Stimulated activated effector memory CD8-positive, alpha-beta T cell treated with anti-CD3 and anti-CD28 coated beads, Interleukin-12 subunit alpha, Interleukin-12 subunit beta, amount 100 ng/mL, for 72 hours (primary cell): ENCODE data around the gene FOXN1.
"Not testable (repeated sequence)": the region's sequence is repeated elsewhere in the genome, so short reads cannot be mapped to it uniquely, and the experiment has no call there.

Experiments used
- ATAC-seq: fragments of 150-1000 bp; cut with Tn5 transposase; 2 replicates; pipeline ENCODE4 v1.10.0; 2021
- DNase-seq, 2 donors: peaks; one replicate each; pipeline ENCODE4 v3.0.0; 2021 to 2022; ENCODE audit warnings: low spot score in 2 of 2
- H3K27ac Mint-ChIP-seq: one replicate; pipeline ENCODE4 v1.8.0; 2022; ENCODE audit warnings: mild to moderate bottlenecking, mixed read lengths
- H3K36me3 Mint-ChIP-seq: one replicate; pipeline ENCODE4 v1.8.0; 2022; ENCODE audit warnings: mild to moderate bottlenecking, mixed read lengths
- H3K4me1 Mint-ChIP-seq: one replicate; pipeline ENCODE4 v1.8.0; 2022; ENCODE audit warnings: mixed read lengths
- H3K4me3 Mint-ChIP-seq: one replicate; pipeline ENCODE4 v1.8.0; 2022; ENCODE audit warnings: mild to moderate bottlenecking, mixed read lengths
- H3K9me3 Mint-ChIP-seq: one replicate; pipeline ENCODE4 v1.8.0; 2022; ENCODE audit warnings: mixed read lengths

FOXN1 gene

GRCh38 chr17:28505986-28506665, at the start of gene FOXN1:
FOXN1 (plus strand) TSS chr17:28506348; CDS start chr17:28523970, 17,622 bp downstream.
- Mint-ChIP-seq H3K9me3 (no peaks in the 10 kb centered on the region), H3K27ac (no peak within 1 kb of the TSS), H3K4me1 (no peaks in the 10 kb centered on the region), H3K36me3 (no peaks in the 10 kb centered on the region), H3K4me3 (no peak within 1 kb of the TSS)
- no peak for ATAC-seq
- no peak for DNase-seq

- H3K36me3 Mint-ChIP-seq = no peaks in the 10 kb centered on the region
These were observed 48.3 kb upstream of the FOXN1 start for GRCh38 chr17:28457890-28458289.

GRCh38 chr17:28458881-28459280, 47.3 kb upstream of the FOXN1 start:
- H3K4me3 Mint-ChIP-seq, H3K4me1 Mint-ChIP-seq, DNase-seq: not testable (repeated sequence)

More at GRCh38 chr17:28457890-28458289, 48.3 kb upstream of the FOXN1 start:
- no peak for ATAC-seq
- Mint-ChIP-seq H3K9me3 (no peaks in the 10 kb centered on the region), H3K27ac (no peak overlapping the region), H3K4me1 (no peaks in the 10 kb centered on the region), H3K4me3 (no peak overlapping the region)
- DNase-seq = no peak

GRCh38 chr17:28460901-28461300, 45.2 kb upstream of the FOXN1 start:
- ATAC-seq (no peak), DNase-seq (no peak)
- peaks cover 3% of the 10 kb centered on the region for H3K4me1 Mint-ChIP-seq
- H3K27ac Mint-ChIP-seq = no peak overlapping the region
- H3K36me3 Mint-ChIP-seq = no peaks in the 10 kb centered on the region
- no peak overlapping the region for H3K4me3 Mint-ChIP-seq
- no peaks in the 10 kb centered on the region for H3K9me3 Mint-ChIP-seq

More at GRCh38 chr17:28458881-28459280, 47.3 kb upstream of the FOXN1 start:
- not testable (repeated sequence) for ATAC-seq, H3K36me3 Mint-ChIP-seq, H3K27ac Mint-ChIP-seq, H3K9me3 Mint-ChIP-seq

- no peaks in the 10 kb centered on the region for H3K36me3 Mint-ChIP-seq
- ATAC-seq (no peak), DNase-seq (no peak)
- no peak overlapping the region for H3K27ac Mint-ChIP-seq
- H3K4me1 Mint-ChIP-seq = peaks cover 20% of the 10 kb centered on the region
- H3K4me3 Mint-ChIP-seq = no peak overlapping the region
- no peaks in the 10 kb centered on the region for H3K9me3 Mint-ChIP-seq
These were observed 40.1 kb upstream of the FOXN1 start for GRCh38 chr17:28466001-28466400.

GRCh38 chr17:28466521-28467048, 39.6 kb upstream of the FOXN1 start:
- H3K27ac Mint-ChIP-seq = no peak overlapping the region
- H3K4me3 Mint-ChIP-seq = no peak overlapping the region
- ATAC-seq (no peak), DNase-seq (no peak)
- H3K36me3 Mint-ChIP-seq = no peaks in the 10 kb centered on the region
- H3K9me3 Mint-ChIP-seq = no peaks in the 10 kb centered on the region
- H3K4me1 Mint-ChIP-seq = peaks cover 20% of the 10 kb centered on the region

- no peaks in the 10 kb centered on the region for H3K36me3 Mint-ChIP-seq
- H3K4me3 Mint-ChIP-seq = no peak overlapping the region
- H3K4me1 Mint-ChIP-seq = peaks cover 20% of the 10 kb centered on the region
- ATAC-seq (no peak), DNase-seq (no peak)
- H3K27ac Mint-ChIP-seq = no peak overlapping the region
- H3K9me3 Mint-ChIP-seq = no peaks in the 10 kb centered on the region
These were observed 38.6 kb upstream of the FOXN1 start for GRCh38 chr17:28467456-28468025.

GRCh38 chr17:28468033-28468735, 38.0 kb upstream of the FOXN1 start:
- not testable (repeated sequence) for DNase-seq, ATAC-seq, H3K9me3 Mint-ChIP-seq, H3K36me3 Mint-ChIP-seq, H3K27ac Mint-ChIP-seq, H3K4me3 Mint-ChIP-seq
- peaks cover 20% of the 10 kb centered on the region for H3K4me1 Mint-ChIP-seq

GRCh38 chr17:28468781-28469180, 37.4 kb upstream of the FOXN1 start:
- ATAC-seq = peak; percentile 92
- no peak overlapping the region for H3K27ac Mint-ChIP-seq
- no peaks in the 10 kb centered on the region for H3K36me3 Mint-ChIP-seq
- no peak for DNase-seq
- peaks cover 20% of the 10 kb centered on the region for H3K4me1 Mint-ChIP-seq
- no peak overlapping the region for H3K4me3 Mint-ChIP-seq
- no peaks in the 10 kb centered on the region for H3K9me3 Mint-ChIP-seq

GRCh38 chr17:28469376-28469775, 36.8 kb upstream of the FOXN1 start:
- Mint-ChIP-seq H3K36me3 (no peaks in the 10 kb centered on the region), H3K9me3 (no peaks in the 10 kb centered on the region), H3K4me1 (peaks cover 20% of the 10 kb centered on the region), H3K27ac (no peak overlapping the region), H3K4me3 (no peak overlapping the region)
- no peak for DNase-seq
- no peak for ATAC-seq

GRCh38 chr17:28470266-28470913, 35.8 kb upstream of the FOXN1 start:
- Mint-ChIP-seq H3K4me3 (no peak overlapping the region), H3K9me3 (no peaks in the 10 kb centered on the region), H3K36me3 (no peaks in the 10 kb centered on the region), H3K4me1 (peaks cover 24% of the 10 kb centered on the region), H3K27ac (no peak overlapping the region)
- no peak for DNase-seq
- no peak for ATAC-seq

GRCh38 chr17:28470914-28471366, 35.2 kb upstream of the FOXN1 start:
- ATAC-seq (no peak), DNase-seq (no peak)
- no peak overlapping the region for H3K27ac Mint-ChIP-seq
- no peaks in the 10 kb centered on the region for H3K36me3 Mint-ChIP-seq
- H3K4me1 Mint-ChIP-seq = peaks cover 27% of the 10 kb centered on the region
- no peak overlapping the region for H3K4me3 Mint-ChIP-seq
- no peaks in the 10 kb centered on the region for H3K9me3 Mint-ChIP-seq

GRCh38 chr17:28471531-28472342, 34.4 kb upstream of the FOXN1 start:
- ATAC-seq (no peak), DNase-seq (no peak)
- Mint-ChIP-seq H3K9me3 (no peaks in the 10 kb centered on the region), H3K4me3 (no peak overlapping the region), H3K27ac (no peak overlapping the region), H3K36me3 (no peaks in the 10 kb centered on the region), H3K4me1 (peaks cover 32% of the 10 kb centered on the region)

GRCh38 chr17:28472871-28473497, 33.2 kb upstream of the FOXN1 start:
- ATAC-seq (no peak), DNase-seq (no peak)
- Mint-ChIP-seq H3K27ac (no peak overlapping the region), H3K4me1 (peaks cover 24% of the 10 kb centered on the region), H3K9me3 (no peaks in the 10 kb centered on the region), H3K4me3 (no peak overlapping the region), H3K36me3 (no peaks in the 10 kb centered on the region)
